Hepatic stellate cell (primary cell): ENCODE results near the gene RTN3.
A peak's percentile ranks its signal among the peaks of the same experiment; 100 is the strongest.
"Not testable (repeated sequence)": the region's sequence is repeated elsewhere in the genome, so short reads cannot be mapped to it uniquely, and the experiment has no call there.

Source experiments
- DNase-seq: peaks from one replicate; pipeline ENCODE4 v3.0.0; 2011; ENCODE audit warnings: low spot score

Gene RTN3

GRCh38 chr11:63683133-63683991 is 2.1 kb downstream of the RTN3 start:
- no peak for DNase-seq

GRCh38 chr11:63685158-63685721 is 3.9 kb downstream of the RTN3 start:
- DNase-seq: not testable (repeated sequence)

GRCh38 chr11:63686926-63687325 is 5.6 kb downstream of the RTN3 start:
- no peak for DNase-seq

GRCh38 chr11:63687845-63688244 is 6.5 kb downstream of the RTN3 start:
- no peak for DNase-seq

- no peak for DNase-seq
Measured at GRCh38 chr11:63694596-63694995, 13.3 kb downstream of the RTN3 start.

GRCh38 chr11:63698976-63699733 is 17.9 kb downstream of the RTN3 start:
- DNase-seq: no peak

GRCh38 chr11:63699896-63700295 is 18.6 kb downstream of the RTN3 start:
- no peak for DNase-seq

GRCh38 chr11:63705526-63705925 is 24.2 kb downstream of the RTN3 start:
- DNase-seq: no peak

GRCh38 chr11:63708764-63709163 is 27.5 kb downstream of the RTN3 start:
- no peak for DNase-seq

- no peak for DNase-seq
Measured at GRCh38 chr11:63709336-63709884, 28.1 kb downstream of the RTN3 start.

- DNase-seq: peak; percentile 40
Measured at GRCh38 chr11:63710476-63711217, 29.3 kb downstream of the RTN3 start.

- no peak for DNase-seq
Measured at GRCh38 chr11:63711838-63712237, 30.5 kb downstream of the RTN3 start.

- no peak for DNase-seq
Measured at GRCh38 chr11:63713766-63714165, 32.5 kb downstream of the RTN3 start.

GRCh38 chr11:63716046-63716445 is 34.7 kb downstream of the RTN3 start:
- no peak for DNase-seq

GRCh38 chr11:63719001-63719400 is 37.7 kb downstream of the RTN3 start:
- DNase-seq: no peak

GRCh38 chr11:63719987-63720386 is 38.7 kb downstream of the RTN3 start:
- DNase-seq: no peak

- DNase-seq: no peak
Measured at GRCh38 chr11:63720611-63721010, 39.3 kb downstream of the RTN3 start.

GRCh38 chr11:63729326-63729725 is 48.0 kb downstream of the RTN3 start:
- DNase-seq: no peak

- no peak for DNase-seq
Measured at GRCh38 chr11:63736864-63737263, 55.6 kb downstream of the RTN3 start.

- DNase-seq: no peak
Measured at GRCh38 chr11:63737718-63738117, 56.4 kb downstream of the RTN3 start.

- peak; percentile 31 for DNase-seq
Measured at GRCh38 chr11:63738720-63739360, 57.5 kb downstream of the RTN3 start.
